ENCODE results near the gene SLC39A10.
A peak's percentile ranks its signal among the peaks of the same experiment; 100 is the strongest.

SLC39A10 gene

DNA sequence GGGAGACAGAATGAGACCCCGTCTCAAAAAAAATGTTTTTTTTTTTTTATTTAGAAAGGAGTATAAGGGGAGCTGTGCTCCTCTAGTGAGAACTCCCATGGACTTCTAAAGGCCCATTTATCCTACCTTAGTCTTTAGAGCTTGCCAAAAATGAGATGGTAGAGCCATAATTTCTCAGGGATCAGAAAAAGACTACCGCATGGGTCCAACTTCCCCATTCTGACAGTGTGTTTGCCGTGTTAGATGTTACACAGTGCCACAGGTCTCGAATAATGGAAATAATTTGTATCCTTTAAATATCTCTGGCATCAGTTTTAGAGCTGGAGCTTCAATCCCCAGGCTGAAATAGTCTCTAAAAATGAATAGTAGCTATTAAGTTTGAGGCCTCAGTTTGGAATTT is 6.0 kb upstream of the SLC39A10 start:
- H3K27ac ChIP-seq, result no peak overlapping the region
- no peaks in the 10 kb centered on the region for H3K9me3 ChIP-seq (ENCODE audit: low read depth, low read length)
- no peak overlapping the region for H3K9ac ChIP-seq (ENCODE audit: insufficient read length)
- DNase-seq (ENCODE audit: low read depth, low spot score), result no peak
- no peaks in the 10 kb centered on the region for H3K36me3 ChIP-seq (ENCODE audit: insufficient read depth, low read length)
- TF ChIP-seq FOXP2 (optimal IDR thresholded peaks at IDR 0.05; ENCODE audit: control extremely low read depth, extremely low read length, insufficient read depth), result no peak
- no peak for TF ChIP-seq POLR2AphosphoS5 (IDR thresholded peaks at IDR 0.05; ENCODE audit: borderline replicate concordance, low read depth, low read length)
- no peak for TF ChIP-seq EZH2 (IDR thresholded peaks at IDR 0.05)
- H3K4me3 ChIP-seq, result no peak overlapping the region

DNA sequence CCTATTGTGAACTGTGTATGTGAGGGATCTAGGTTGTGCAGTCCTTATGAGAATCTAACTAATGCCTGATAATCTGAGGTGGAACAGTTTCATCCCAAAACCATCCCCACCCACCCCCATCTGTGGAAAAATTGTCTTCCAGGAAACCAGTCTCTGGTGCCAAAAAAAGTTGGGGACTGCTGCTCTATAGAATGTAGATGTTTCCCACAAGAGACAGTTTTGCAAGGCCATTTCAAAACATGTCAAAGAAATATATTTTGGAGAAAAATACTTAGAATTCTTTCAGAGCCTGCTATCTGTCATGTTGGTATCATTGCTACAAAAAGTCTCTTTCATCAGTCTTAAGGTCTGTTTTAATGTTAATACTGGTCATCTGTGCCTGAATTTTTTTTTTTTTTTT is 4.1 kb upstream of the SLC39A10 start:
- TF ChIP-seq POLR2AphosphoS5 (IDR thresholded peaks at IDR 0.05; ENCODE audit: borderline replicate concordance, low read depth, low read length), result no peak
- TF ChIP-seq EZH2 (IDR thresholded peaks at IDR 0.05), result no peak
- TF ChIP-seq FOXP2 (optimal IDR thresholded peaks at IDR 0.05; ENCODE audit: control extremely low read depth, extremely low read length, insufficient read depth), result no peak
- DNase-seq (ENCODE audit: low read depth, low spot score), result no peak
- Histone ChIP-seq H3K9ac (ENCODE audit: insufficient read length) (no peak overlapping the region), H3K4me3 (no peak overlapping the region), H3K36me3 (ENCODE audit: insufficient read depth, low read length) (no peaks in the 10 kb centered on the region), H3K27ac (no peak overlapping the region), H3K9me3 (ENCODE audit: low read depth, low read length) (no peaks in the 10 kb centered on the region)

DNA sequence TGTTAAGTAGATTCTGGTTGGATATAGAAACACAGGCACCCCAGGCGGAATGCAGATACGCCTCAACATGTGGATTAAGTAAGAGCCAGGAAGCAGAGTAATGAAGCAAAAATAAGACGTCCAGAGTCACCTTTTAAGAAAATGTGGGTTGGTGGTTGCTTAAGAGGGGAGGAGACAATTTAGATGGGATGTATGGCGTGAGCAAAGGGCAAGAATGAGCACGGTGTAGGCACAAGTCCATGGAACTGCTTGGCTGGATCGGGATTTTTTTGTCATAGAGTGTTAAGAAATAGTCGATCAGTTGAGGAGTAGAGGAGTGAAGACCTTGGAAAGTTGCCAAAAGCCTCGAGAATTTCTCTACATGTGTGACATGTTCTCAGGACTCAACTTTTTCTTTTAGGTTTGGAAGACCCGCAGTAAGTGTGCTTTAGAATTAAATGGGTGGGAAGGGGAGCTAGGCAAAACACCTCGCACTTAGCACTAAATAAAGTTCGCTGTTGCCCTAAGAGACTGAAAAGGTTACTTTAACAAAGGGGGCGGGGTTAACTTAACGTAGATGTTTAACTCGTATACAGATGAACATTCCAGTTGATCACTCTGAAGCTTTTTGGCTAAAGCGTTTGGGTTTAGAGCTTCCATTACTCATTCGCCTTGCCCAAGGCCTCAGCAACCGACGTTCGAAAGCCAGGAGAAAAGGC is 716 bp upstream of the SLC39A10 start:
- H3K9ac ChIP-seq (ENCODE audit: insufficient read length), result peak overlapping the region; percentile 50
- peak overlapping the region; percentile 75 for H3K27ac ChIP-seq
- H3K9me3 ChIP-seq (ENCODE audit: low read depth, low read length), result no peaks in the 10 kb centered on the region
- TF ChIP-seq EZH2 (IDR thresholded peaks at IDR 0.05) (no peak), POLR2AphosphoS5 (IDR thresholded peaks at IDR 0.05; ENCODE audit: borderline replicate concordance, low read depth, low read length) (no peak), FOXP2 (optimal IDR thresholded peaks at IDR 0.05; ENCODE audit: control extremely low read depth, extremely low read length, insufficient read depth) (no peak)
- peak; percentile 14 for DNase-seq (ENCODE audit: low read depth, low spot score)
- H3K4me3 ChIP-seq, result peak overlapping the region; percentile 73
- no peaks in the 10 kb centered on the region for H3K36me3 ChIP-seq (ENCODE audit: insufficient read depth, low read length)

- Histone ChIP-seq H3K36me3 (ENCODE audit: insufficient read depth, low read length) (no peaks in the 10 kb centered on the region), H3K9me3 (ENCODE audit: low read depth, low read length) (no peaks in the 10 kb centered on the region), H3K27ac (peak overlapping the region; percentile 73), H3K9ac (ENCODE audit: insufficient read length) (peak overlapping the region; percentile 93), H3K4me3 (peak overlapping the region; percentile 92)
- DNase-seq (ENCODE audit: low read depth, low spot score), result peak; percentile 52
- TF ChIP-seq POLR2AphosphoS5 (IDR thresholded peaks at IDR 0.05; ENCODE audit: borderline replicate concordance, low read depth, low read length) (peak; percentile 58; the same call in 1 of the 2 replicates), EZH2 (IDR thresholded peaks at IDR 0.05) (no peak)
These were observed 861 bp downstream of the SLC39A10 start for GRCh38 chr2:195657634-195658540.

- no peaks in the 10 kb centered on the region for H3K9me3 ChIP-seq (ENCODE audit: low read depth, low read length)
- H3K36me3 ChIP-seq (ENCODE audit: insufficient read depth, low read length), result no peaks in the 10 kb centered on the region
- peak overlapping the region; percentile 73; the same call in 1 of the 2 replicates for H3K27ac ChIP-seq
- DNase-seq (ENCODE audit: low read depth, low spot score), result peak; percentile 34
- no peak for TF ChIP-seq EZH2 (IDR thresholded peaks at IDR 0.05)
- TF ChIP-seq FOXP2 (optimal IDR thresholded peaks at IDR 0.05; ENCODE audit: control extremely low read depth, extremely low read length, insufficient read depth), result no peak
- TF ChIP-seq POLR2AphosphoS5 (IDR thresholded peaks at IDR 0.05; ENCODE audit: borderline replicate concordance, low read depth, low read length), result no peak
- peak overlapping the region; percentile 93 for H3K9ac ChIP-seq (ENCODE audit: insufficient read length)
- H3K4me3 ChIP-seq, result peak overlapping the region; percentile 92
These were observed 1.5 kb downstream of the SLC39A10 start for GRCh38 chr2:195658541-195658890.

DNA sequence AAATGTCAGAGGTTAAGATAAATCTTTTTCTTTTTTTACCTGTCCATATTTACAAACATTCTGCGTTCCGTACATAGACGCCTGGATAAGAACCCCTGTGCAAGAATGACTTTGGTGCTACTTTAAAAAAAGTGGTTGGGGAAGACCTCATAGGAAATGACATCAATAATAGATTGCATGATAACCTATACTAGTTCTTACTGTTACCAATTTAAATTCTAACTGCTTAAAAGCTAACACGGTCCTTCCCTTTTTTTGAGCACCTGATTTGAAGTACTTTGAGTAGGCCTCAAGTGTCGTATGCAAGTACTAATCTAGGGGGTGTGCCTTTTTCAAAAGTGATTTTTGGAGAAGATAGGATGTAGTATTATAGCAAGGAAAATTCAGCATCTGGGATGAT is 2.1 kb downstream of the SLC39A10 start:
- peak; percentile 6; the same call in 1 of the 2 replicates for TF ChIP-seq POLR2AphosphoS5 (IDR thresholded peaks at IDR 0.05; ENCODE audit: borderline replicate concordance, low read depth, low read length)
- no peak for TF ChIP-seq FOXP2 (optimal IDR thresholded peaks at IDR 0.05; ENCODE audit: control extremely low read depth, extremely low read length, insufficient read depth)
- DNase-seq (ENCODE audit: low read depth, low spot score), result no peak
- Histone ChIP-seq H3K27ac (no peak overlapping the region), H3K9me3 (ENCODE audit: low read depth, low read length) (no peaks in the 10 kb centered on the region), H3K4me3 (peak overlapping the region; percentile 92), H3K9ac (ENCODE audit: insufficient read length) (no peak overlapping the region), H3K36me3 (ENCODE audit: insufficient read depth, low read length) (no peaks in the 10 kb centered on the region)

DNA sequence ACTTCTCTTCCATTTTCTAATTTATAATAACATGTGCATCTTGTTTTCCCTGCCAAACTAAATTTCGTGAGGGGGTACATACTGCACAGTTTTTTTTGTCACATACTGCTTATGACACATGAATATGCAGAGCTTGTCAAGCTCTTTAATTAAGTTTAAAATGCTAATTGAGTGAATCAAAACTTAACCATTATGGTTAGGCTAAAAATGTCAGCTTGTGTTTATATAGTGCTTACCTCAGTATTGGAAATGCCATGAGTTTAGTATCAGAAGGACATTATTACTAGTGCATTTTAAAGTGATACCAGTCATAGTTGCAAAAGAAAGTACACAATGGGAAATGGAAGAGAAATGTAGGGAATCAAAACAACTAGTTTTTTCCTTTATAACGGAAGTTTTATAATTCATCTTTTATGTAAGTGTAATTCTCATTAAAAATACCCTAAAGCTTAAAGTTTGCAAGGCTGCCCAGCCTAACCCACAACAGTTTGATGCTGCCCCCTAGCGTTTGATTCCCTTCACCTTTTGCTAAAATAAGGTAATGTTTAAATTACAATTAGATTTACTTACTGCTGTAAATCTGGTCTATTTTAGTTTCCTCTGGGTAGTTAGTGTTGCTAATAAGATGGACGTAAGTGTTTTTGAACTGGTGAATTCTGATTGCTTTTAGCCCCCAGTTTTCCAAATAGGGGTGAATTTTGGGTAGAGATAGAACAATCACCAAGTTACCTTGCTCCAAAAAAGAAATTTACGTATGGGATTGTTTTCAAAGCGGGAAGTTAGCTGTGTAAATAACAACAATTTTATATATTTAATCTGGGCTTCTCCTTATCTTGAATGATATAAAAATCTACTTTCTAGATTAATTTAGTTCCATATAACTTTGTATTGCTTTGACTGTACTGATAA is 3.2 kb downstream of the SLC39A10 start:
- TF ChIP-seq FOXP2 (optimal IDR thresholded peaks at IDR 0.05; ENCODE audit: control extremely low read depth, extremely low read length, insufficient read depth) (no peak), POLR2AphosphoS5 (IDR thresholded peaks at IDR 0.05; ENCODE audit: borderline replicate concordance, low read depth, low read length) (no peak), EZH2 (IDR thresholded peaks at IDR 0.05) (no peak)
- H3K27ac ChIP-seq, result no peak overlapping the region
- H3K9ac ChIP-seq (ENCODE audit: insufficient read length), result peak overlapping the region; percentile 2
- H3K36me3 ChIP-seq (ENCODE audit: insufficient read depth, low read length), result no peaks in the 10 kb centered on the region
- no peaks in the 10 kb centered on the region for H3K9me3 ChIP-seq (ENCODE audit: low read depth, low read length)
- peak; percentile 80 for DNase-seq (ENCODE audit: low read depth, low spot score)
- H3K4me3 ChIP-seq, result peak overlapping the region; percentile 92

- no peaks in the 10 kb centered on the region for H3K9me3 ChIP-seq (ENCODE audit: low read depth, low read length)
- DNase-seq (ENCODE audit: low read depth, low spot score), result no peak
- H3K27ac ChIP-seq, result no peak overlapping the region
- H3K36me3 ChIP-seq (ENCODE audit: insufficient read depth, low read length), result no peaks in the 10 kb centered on the region
- TF ChIP-seq FOXP2 (optimal IDR thresholded peaks at IDR 0.05; ENCODE audit: control extremely low read depth, extremely low read length, insufficient read depth) (no peak), EZH2 (IDR thresholded peaks at IDR 0.05) (no peak), POLR2AphosphoS5 (IDR thresholded peaks at IDR 0.05; ENCODE audit: borderline replicate concordance, low read depth, low read length) (no peak)
- no peak overlapping the region for H3K4me3 ChIP-seq
- H3K9ac ChIP-seq (ENCODE audit: insufficient read length), result no peak overlapping the region
These were observed 5.1 kb downstream of the SLC39A10 start for GRCh38 chr2:195662138-195662537.

Measured in SK-N-MC (cell line).